NT2/D1 (cell line): Measurements from ENCODE around the gene CCR1.

Experiments
- DNase-seq: peaks from one replicate; pipeline ENCODE4 v3.0.0-alpha.2; 2011; ENCODE audit warnings: low read depth, low spot score
- H3K27me3 ChIP-seq: 2 replicates; pipeline ENCODE4 v1.6.0; 2011; ENCODE audit warnings: mild to moderate bottlenecking; ENCODE audit not compliant: insufficient read length, insufficient read depth
- H3K36me3 ChIP-seq: 2 replicates; pipeline ENCODE4 v1.6.1; 2011; ENCODE audit warnings: mild to moderate bottlenecking, low read length, mixed read lengths; ENCODE audit not compliant: insufficient read depth, insufficient read length
- H3K4me1 ChIP-seq: 2 replicates; pipeline ENCODE4 v1.5.1; 2011; ENCODE audit not compliant: insufficient read depth, insufficient read length
- H3K4me3 ChIP-seq: 2 replicates; pipeline ENCODE4 v1.5.1; 2011; ENCODE audit warnings: low read depth; ENCODE audit not compliant: insufficient read length
- H3K9ac ChIP-seq: 2 replicates; pipeline ENCODE4 v1.6.0; 2011; ENCODE audit warnings: low read depth; ENCODE audit not compliant: insufficient read length
- H3K9me3 ChIP-seq: 2 replicates; pipeline ENCODE4 v1.5.1; 2011; ENCODE audit warnings: mild to moderate bottlenecking, low read length; ENCODE audit not compliant: insufficient read depth
- SUZ12 ChIP-seq: IDR thresholded peaks from 2 replicates; pipeline ENCODE4 v1.6.1; 2011; ENCODE audit not compliant: insufficient read length, insufficient read depth; ENCODE audit errors: extremely low read depth
- YY1 ChIP-seq: IDR thresholded peaks from 2 replicates; pipeline ENCODE4 v1.6.1; 2011; ENCODE audit not compliant: insufficient read length, insufficient read depth
- ZNF274 ChIP-seq: IDR thresholded peaks from 2 replicates; pipeline ENCODE4 v1.6.1; 2011; ENCODE audit warnings: mild to moderate bottlenecking, low read depth, low read length

Gene CCR1

GRCh38 chr3:46238386-46238785 lies 30.3 kb upstream of the CCR1 start:
- Histone ChIP-seq H3K9ac (no peak overlapping the region), H3K27me3 (no peaks in the 10 kb centered on the region), H3K36me3 (no peaks in the 10 kb centered on the region), H3K4me3 (no peak overlapping the region), H3K9me3 (no peaks in the 10 kb centered on the region), H3K4me1 (no peaks in the 10 kb centered on the region)
- no peak for DNase-seq
- TF ChIP-seq YY1 = no peak
- no peak for TF ChIP-seq ZNF274
- no peak for TF ChIP-seq SUZ12

- DNase-seq = no peak
- Histone ChIP-seq H3K9me3 (no peaks in the 10 kb centered on the region), H3K27me3 (no peaks in the 10 kb centered on the region), H3K4me1 (no peaks in the 10 kb centered on the region), H3K4me3 (no peak overlapping the region), H3K36me3 (no peaks in the 10 kb centered on the region), H3K9ac (no peak overlapping the region)
- no peak for TF ChIP-seq SUZ12
- TF ChIP-seq YY1 = no peak
- no peak for TF ChIP-seq ZNF274
Observed at GRCh38 chr3:46236294-46237054, 28.4 kb upstream of the CCR1 start.

DNA sequence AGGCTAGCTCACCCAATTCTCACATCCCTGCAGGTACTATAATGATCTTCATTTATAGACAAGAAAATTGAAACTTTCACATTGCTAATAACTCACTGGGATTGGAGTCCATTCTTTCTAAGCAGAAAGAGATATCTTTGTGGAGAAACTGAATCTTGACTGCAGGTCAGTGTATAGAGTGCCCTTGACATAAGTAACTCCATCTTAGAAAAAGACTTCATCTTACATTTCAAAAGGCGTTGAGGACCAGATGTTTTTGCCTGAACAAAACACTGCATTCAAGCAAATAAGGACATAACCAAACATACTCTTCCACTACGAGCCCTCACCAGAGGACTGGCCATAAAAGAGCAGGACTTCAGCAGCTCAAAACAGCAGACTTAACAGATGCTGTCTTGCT lies 27.3 kb upstream of the CCR1 start:
- TF ChIP-seq ZNF274 (no peak), YY1 (no peak)
- Histone ChIP-seq H3K27me3 (no peaks in the 10 kb centered on the region), H3K4me3 (no peak overlapping the region), H3K36me3 (no peaks in the 10 kb centered on the region), H3K4me1 (no peaks in the 10 kb centered on the region), H3K9me3 (no peaks in the 10 kb centered on the region), H3K9ac (no peak overlapping the region)
- DNase-seq = no peak

DNA sequence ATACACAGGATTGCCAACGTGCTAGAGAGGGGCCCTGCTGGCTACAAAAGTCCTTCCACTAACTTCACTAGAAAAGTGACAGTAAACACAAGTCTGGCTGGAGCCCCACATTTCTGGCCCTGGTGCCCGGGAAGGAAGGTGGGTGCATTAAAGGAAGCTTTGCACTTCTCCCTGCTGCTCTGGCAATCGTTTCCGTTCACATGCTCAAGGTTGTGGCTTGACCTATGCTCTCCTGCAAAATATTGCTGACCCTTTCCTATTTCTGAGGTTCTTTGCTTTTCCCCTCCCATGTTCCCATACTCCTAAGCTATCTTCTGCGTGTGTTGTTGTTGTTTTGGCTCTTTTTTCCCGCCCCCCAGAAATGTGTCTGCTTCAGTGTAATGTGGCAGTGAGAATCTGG lies 25.1 kb upstream of the CCR1 start:
- H3K27me3 ChIP-seq = no peaks in the 10 kb centered on the region
- no peaks in the 10 kb centered on the region for H3K4me1 ChIP-seq
- TF ChIP-seq YY1 = no peak
- TF ChIP-seq SUZ12 = no peak
- TF ChIP-seq ZNF274 = no peak
- H3K4me3 ChIP-seq = no peak overlapping the region
- H3K9ac ChIP-seq = no peak overlapping the region
- no peak for DNase-seq
- H3K36me3 ChIP-seq = no peaks in the 10 kb centered on the region
- no peaks in the 10 kb centered on the region for H3K9me3 ChIP-seq

DNA sequence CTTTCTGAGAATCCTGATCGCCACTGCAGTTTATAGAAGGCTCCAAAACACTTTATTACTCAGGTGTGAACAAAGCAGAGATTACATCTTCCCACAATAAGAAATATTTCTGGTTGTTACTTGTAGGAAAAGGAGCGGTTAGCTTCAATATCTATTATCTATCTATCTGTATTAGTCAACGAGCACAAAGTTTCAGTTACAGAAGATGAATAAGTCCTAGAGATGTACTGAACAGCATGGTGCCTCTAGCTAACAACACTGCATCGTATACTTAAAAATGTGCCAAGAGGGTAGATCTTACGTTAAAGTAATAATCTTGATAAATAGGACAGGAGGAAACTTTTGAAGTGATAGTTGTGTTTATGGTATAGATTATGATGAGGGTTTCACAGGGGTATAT lies 23.2 kb upstream of the CCR1 start:
- TF ChIP-seq YY1 = no peak
- no peak for TF ChIP-seq ZNF274
- no peak for TF ChIP-seq SUZ12
- DNase-seq = no peak
- no peak overlapping the region for H3K9ac ChIP-seq
- no peaks in the 10 kb centered on the region for H3K4me1 ChIP-seq
- no peaks in the 10 kb centered on the region for H3K36me3 ChIP-seq
- no peaks in the 10 kb centered on the region for H3K27me3 ChIP-seq
- H3K4me3 ChIP-seq = no peak overlapping the region
- 0 out of 2 replicates have a peak, but pooled peaks cover 2% of the 10 kb centered on the region for H3K9me3 ChIP-seq

DNA sequence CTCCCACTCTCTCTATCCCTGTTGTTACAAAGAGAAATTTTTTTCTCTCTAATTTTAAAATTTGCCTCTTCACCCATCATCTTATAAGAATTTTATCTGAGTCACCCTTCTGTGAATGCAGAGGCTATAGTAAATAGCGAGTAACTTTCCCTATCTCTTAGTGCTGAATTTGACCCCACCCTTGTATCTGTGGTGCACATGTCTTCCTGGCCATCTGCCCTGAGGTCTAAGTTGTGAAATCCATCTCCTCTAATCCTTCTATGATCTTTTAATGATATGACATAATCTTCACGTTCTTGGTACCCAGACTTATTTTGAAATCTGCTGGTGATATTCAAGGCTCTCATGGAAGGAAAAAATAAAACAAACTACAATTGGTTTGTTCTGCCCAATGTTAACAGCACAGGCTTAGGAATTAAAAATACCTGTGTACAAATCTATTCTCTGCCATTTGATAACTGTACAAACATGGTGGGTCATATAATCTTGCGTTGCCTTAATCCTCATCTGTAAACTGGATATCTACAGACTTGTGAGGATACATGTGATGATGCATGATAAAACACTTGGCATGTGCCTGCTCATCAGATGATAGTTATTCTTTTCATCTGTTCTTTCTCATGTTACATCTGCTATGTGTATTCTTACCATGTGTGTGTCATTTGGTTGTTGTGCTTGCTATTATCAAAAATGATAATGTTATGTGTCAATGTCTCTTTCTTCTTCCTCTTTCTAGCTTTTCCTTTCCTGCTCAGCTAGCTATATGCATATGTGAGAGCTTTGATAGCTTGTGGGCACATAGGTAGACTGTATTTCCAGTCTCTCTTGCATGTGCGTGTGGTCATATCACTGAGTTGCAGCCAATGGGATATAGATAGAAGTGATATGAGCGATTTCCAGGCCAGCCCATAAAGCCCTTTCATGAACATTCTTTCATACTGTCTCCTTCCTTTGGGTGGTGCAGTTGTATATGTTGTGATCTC lies 20.4 kb upstream of the CCR1 start:
- no peaks in the 10 kb centered on the region for H3K27me3 ChIP-seq
- TF ChIP-seq YY1 (no peak), ZNF274 (no peak), SUZ12 (no peak)
- DNase-seq = no peak
- H3K36me3 ChIP-seq = no peaks in the 10 kb centered on the region
- H3K4me3 ChIP-seq = no peak overlapping the region
- no peak overlapping the region for H3K9ac ChIP-seq
- H3K9me3 ChIP-seq = 0 out of 2 replicates have a peak, but pooled peaks cover 4% of the 10 kb centered on the region
- no peaks in the 10 kb centered on the region for H3K4me1 ChIP-seq

DNA sequence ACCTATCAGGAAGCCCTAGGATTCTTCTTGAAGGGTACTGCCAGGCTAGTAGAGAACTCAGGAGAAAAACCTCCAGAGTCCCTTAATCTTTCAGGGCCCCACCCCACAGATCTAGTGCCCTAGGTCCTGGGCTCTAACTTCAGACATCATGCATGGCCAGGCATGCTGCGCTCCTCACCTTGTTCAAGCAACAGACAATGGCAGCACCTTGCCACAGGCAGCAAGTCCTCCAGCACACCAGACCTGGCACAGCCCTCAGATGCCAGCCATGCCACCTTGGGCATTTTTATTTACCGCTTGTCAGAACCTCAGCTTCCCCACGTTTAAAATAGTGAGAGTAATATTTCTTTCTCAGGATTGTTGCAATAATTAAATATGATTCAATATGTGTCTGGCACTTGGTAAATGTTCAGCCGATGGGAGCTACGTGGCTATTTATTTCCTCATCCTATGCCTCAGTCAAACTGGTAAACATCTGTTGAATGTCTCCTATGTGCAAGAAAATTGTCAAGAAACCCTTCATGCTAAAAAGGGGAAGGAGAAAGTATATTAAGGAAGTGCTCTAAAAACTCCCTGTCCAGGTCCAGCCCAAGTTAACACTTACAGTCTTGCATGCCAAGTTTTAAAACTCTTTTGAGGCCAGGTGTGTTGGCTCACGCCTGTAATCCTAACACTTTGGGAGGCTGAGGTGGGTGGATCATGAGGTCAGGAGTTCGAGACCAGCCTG lies 14.5 kb upstream of the CCR1 start:
- H3K9ac ChIP-seq = no peak overlapping the region
- no peaks in the 10 kb centered on the region for H3K27me3 ChIP-seq
- no peak overlapping the region for H3K4me3 ChIP-seq
- H3K9me3 ChIP-seq = 0 out of 2 replicates have a peak, but pooled peaks cover 4% of the 10 kb centered on the region
- H3K36me3 ChIP-seq = no peaks in the 10 kb centered on the region
- H3K4me1 ChIP-seq = no peaks in the 10 kb centered on the region
- DNase-seq = no peak
- no peak for TF ChIP-seq ZNF274
